GM12874 (cell line): ENCODE measurements around the gene DMPK.

ENCODE experiments used
- TF ChIP-seq, protein P1 (sequence below): IDR thresholded peaks from 2 replicates; pipeline ENCODE4 v1.5.1; 2011; ENCODE audit warnings: low read depth, mild to moderate bottlenecking, control low read depth, low read length, moderate library complexity; ENCODE audit not compliant: insufficient read depth

The DMPK gene

DNA sequence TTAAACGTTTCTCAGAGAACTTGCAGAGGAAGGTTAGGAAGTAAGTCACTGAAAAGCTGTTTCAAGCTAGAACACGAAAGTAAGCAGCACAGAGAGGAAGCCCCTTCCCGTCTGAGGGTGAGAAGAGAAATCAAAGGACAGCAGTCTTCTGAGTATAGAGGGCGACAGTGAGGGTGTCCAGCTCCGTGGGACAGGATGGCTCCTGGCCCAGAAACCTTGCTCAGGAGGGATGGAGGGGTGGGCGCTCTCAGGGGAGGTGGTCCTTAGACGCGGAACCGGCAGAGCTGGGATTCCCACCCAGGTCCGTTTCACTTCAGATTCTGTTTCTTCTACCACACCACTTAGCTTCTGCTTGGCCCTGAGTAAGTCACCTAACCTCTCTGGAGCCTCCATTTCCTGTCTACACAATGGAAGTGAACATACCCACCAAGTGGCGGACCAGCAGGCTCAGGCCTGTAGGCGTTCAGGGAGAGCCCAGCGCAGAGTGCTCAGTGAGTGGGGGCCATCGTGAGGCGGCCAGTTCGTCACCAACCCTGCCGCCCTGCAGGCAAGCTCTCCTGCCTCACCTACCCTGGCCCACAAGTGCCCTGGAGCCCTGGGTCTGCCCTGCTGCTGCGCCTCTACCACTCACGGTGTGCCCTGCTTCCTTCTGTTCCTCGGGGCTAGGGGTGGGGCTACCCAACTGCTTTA, 38.3 kb upstream of the DMPK start:
- TF ChIP-seq, protein P1, sequence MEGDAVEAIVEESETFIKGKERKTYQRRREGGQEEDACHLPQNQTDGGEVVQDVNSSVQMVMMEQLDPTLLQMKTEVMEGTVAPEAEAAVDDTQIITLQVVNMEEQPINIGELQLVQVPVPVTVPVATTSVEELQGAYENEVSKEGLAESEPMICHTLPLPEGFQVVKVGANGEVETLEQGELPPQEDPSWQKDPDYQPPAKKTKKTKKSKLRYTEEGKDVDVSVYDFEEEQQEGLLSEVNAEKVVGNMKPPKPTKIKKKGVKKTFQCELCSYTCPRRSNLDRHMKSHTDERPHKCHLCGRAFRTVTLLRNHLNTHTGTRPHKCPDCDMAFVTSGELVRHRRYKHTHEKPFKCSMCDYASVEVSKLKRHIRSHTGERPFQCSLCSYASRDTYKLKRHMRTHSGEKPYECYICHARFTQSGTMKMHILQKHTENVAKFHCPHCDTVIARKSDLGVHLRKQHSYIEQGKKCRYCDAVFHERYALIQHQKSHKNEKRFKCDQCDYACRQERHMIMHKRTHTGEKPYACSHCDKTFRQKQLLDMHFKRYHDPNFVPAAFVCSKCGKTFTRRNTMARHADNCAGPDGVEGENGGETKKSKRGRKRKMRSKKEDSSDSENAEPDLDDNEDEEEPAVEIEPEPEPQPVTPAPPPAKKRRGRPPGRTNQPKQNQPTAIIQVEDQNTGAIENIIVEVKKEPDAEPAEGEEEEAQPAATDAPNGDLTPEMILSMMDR, result no peak

DNA sequence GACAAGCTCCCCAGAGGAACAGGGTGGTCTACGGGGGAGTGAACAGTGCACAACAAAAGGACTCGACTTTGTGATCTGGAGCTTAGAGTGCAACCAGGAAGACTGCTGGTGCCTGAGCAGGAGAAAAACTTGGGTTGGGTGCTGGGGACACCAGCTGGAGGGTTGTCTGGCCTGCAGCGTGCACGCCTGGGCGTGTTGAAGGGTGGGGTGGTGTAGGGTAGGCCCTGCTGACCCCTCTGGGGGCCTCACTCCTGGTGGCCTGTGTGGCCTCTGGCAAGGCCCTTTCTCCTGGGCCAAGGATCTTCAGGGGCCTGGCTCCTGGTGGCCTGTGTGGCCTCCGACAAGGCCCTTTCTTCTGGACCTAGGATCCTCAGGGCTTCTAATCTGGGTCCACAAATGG, 37.5 kb upstream of the DMPK start:
- TF ChIP-seq, protein P1, result no peak

DNA sequence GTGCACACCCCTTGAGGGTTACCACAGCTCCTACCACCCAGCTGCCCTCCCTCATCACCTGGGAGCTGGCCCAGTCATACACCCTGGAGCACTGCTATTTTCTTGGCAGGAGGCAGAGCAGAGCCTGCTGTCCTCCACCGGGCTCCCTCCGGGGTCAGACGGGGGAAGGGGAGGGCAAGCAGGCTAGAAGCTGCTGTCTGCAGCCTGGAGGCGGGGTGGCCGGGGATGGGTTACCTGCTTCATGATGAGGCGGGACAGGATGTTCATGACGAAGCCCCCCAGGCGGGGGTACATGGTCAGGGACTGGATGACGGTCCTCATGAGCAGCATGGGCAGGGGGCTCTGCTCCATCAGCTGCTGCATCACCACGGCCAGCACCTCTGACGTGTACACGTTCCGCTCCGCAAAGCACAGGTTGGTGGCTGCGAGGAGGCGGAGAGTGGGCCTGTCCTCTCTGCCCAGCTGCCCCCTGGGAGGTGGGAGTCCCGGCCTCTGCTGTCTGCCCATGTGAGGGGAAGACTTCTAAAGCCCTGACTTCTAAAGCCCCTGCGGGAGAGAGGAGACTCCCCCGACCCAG, 35.5 kb upstream of the DMPK start:
- TF ChIP-seq, protein P1, result no peak

DNA sequence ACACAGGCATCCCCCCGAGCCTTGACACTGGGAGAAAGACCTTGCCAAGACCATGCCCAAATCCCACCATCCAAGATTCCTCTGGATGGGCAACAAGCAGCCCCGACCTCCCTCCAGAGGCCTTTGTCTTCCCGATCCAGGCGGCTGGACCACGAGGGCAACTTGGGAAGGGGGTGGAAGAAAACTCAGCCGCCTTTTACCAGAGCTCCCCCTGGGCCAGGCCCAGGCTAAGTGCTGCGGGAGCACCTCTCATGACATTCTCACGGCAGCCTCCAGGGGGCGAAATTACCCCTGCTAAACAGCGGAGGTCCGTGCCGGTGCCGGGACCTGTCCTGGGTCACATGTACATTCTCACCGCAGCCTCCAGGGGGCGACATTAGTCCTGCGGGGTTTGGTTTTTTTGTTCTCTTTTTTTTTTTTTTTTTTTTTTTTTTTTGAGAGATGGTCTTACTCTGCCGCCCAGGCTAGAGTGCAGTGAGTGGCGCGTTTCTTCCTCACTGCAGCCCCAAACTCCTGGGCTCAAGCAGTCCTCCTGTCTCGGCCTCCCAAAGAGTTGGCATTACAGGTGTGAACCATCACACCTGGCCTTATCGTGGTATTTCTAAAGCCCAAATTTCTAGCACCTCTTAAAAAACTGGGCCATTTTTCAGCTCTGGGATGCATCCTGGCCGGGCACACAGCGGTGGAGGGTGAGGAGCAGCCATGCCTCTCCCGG, 34.9 kb upstream of the DMPK start:
- TF ChIP-seq, protein P1, result peak; percentile 97

DNA sequence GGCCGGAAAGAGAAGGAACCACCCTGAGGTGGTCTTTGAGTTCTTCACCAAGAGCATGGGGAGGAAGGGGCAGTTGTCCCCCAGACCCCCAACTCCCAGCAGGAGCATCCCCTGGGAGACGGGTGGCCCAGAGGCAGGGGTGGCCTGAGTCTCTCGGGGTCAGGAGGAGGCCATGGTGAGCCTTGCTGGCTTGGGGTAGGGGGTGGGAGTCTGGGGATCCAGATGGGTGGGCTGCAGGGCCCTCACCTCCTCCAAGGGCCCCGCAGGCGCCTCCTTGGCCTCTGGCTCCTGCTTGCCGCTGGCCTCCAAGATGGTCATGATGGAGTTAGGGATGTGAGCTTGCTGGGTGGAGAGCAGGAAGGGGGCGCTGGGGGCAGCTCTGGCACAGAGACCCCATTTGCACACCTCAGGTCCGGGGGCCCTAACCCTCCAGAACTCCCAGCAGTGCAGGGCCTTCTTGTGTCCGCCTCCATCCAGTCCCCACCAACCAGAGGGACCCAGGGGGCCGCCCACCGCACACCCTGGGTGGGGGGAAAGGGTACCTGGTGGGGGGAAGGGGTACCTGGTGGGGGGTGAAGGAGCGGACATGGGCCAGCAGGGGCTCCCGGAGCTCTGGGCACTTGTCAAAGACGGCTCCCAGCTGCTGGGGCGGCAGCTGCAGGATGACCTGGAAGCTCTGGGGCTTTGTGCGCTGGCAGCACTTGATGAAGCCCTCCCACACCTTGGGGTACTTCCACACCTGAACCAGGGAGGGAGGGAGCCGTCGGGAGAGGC, 34.1 kb upstream of the DMPK start:
- TF ChIP-seq, protein P1, result no peak

DNA sequence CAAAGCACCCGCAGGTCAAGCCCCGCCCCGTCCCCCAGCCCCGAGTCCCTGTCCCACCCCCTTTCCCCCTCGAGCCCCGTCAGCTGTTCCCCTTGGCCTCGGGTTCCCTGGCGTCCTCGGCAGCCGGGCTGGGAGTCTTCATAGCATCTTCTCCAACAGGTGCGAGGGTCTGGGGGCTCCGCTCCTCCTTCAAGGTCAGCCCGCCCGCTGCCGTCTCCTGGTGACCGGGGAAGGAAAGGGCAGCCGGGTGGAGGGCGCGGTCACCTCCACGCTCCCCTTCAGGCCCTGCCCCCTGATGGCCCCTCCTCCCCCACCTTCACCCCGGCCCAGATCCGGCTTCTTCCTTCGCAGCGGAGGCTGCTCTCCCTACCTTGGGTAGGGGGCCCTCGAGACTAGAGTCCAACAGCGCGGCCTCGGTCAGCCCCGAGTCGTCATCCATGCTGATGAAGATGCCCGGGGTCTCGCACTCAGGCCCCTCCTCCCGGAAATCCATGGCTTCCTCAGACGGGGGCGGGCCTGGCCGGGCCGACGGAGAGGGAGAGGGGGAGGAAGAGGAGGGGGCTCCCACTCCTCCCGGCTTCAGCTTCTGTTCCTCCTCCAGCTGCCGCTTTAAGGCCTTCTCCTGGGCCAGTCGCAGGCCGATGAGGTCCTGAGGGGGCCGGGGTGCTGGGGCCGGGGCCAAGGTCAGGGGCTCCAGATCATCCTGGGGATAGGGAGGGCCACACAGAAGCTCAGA, 33.4 kb upstream of the DMPK start:
- TF ChIP-seq, protein P1, result no peak
